Body of pancreas (tissue), 4 donors: ENCODE data around the gene BAG5.

Experiments
- POLR2A ChIP-seq, 3 donors: fragments of 450-650 bp; IDR thresholded peaks; one replicate each; pipeline ENCODE4 v1.6.1; 2016; ENCODE audit warnings: antibody characterized with exemption in 3 of 3, mild to moderate bottlenecking in 2 of 3
- TF ChIP-seq, protein P1 (sequence below), 7 experiments: fragments of 450-650 bp in 4 of 7; fragments of 200-600 bp in 3 of 7; sonication (generic) in 3 of 7; IDR thresholded peaks; one replicate each; pipeline ENCODE4 v1.5.1; 2016 to 2019; ENCODE audit warnings: antibody characterized with exemption in 7 of 7

DNA sequence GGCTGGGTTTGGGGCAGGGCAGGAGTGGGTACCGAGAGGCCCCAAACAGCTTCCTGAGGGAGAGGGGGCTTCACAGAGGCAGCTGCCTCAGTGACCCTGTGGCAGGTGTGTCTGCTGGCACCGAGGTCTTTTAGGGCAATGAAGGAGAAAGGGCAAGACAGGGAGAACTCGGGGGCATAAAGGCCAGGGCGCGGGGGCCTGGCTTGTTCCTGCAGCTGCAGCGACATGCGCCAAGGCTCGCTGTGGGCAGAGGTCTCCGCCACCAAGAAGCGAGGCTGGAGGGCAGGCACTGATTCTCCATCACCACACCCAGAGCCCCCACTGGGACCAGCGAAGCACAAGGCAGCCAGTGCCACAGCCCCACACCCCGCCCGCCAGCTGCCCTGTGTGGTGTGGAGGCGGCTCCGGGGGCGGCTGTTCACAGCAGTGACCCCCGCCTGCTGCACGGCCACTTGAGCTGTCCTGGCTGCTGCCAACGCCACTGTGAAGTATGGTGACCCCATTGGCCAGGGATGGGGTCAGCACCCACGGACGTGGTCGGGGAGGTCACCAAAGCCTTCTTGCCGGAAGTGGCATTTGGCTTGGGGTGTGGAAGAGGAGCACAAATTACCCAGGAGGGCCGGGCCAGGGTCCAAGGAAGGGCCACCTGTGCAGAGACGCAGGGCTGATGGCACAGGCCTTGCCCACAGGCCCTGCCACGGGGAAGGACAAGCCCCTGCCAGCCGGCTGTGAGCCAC, 16.4 kb downstream of the BAG5 start:
- no peak for TF ChIP-seq POLR2A (IDR thresholded peaks at IDR 0.05)
- TF ChIP-seq, protein P1, sequence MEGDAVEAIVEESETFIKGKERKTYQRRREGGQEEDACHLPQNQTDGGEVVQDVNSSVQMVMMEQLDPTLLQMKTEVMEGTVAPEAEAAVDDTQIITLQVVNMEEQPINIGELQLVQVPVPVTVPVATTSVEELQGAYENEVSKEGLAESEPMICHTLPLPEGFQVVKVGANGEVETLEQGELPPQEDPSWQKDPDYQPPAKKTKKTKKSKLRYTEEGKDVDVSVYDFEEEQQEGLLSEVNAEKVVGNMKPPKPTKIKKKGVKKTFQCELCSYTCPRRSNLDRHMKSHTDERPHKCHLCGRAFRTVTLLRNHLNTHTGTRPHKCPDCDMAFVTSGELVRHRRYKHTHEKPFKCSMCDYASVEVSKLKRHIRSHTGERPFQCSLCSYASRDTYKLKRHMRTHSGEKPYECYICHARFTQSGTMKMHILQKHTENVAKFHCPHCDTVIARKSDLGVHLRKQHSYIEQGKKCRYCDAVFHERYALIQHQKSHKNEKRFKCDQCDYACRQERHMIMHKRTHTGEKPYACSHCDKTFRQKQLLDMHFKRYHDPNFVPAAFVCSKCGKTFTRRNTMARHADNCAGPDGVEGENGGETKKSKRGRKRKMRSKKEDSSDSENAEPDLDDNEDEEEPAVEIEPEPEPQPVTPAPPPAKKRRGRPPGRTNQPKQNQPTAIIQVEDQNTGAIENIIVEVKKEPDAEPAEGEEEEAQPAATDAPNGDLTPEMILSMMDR (IDR thresholded peaks at IDR 0.05) = no peak
